NCI-H2107 (cell line): ENCODE data around the gene CCDC134.
"Not testable (repeated sequence)": the region's sequence is repeated elsewhere in the genome, so short reads cannot be mapped to it uniquely, and the experiment has no call there.

Experiments used
- DNase-seq: peaks from one replicate; lab custom pipeline; 2025; lab: John Stamatoyannopoulos, UW

The CCDC134 gene

DNA sequence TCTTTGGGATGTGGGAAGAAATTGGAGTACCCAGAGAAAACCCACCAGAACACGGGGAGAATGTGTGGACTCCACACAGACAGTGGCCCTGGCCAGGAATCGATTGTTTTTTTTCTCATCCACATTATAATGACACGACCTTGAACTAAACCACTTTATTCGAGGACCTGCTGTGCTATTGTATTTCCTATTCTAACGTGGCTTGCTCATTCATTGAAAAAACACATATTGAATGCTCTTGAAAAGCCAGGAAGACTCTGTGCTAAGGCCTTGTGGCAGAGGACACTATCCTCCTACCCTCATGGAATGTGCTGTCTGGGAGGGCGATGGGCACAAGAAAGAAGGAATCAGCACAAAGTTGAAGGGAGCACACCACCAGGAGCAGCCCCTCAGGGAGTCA, 23.3 kb downstream of the CCDC134 start:
- DNase-seq: no peak

DNA sequence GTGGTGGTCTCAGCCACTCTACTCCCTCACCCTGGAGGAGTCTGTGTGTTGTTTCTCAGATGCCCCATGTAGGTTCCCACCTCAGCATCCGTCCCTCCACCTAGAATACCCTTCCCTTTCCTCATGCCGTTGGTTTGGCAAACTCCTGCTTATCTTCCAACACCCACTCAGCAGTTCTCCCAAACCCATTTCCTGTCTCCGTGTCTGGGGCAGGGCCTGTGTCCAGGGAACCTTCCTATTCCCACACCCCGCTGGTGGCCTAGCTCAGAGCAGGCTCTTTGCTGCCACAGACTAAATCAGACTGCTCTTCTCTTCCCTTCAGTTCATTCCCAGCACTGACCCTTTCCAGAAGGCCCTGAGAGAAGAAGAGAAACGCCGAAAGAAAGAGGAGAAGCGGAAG, 24.9 kb downstream of the CCDC134 start:
- no peak for DNase-seq

DNA sequence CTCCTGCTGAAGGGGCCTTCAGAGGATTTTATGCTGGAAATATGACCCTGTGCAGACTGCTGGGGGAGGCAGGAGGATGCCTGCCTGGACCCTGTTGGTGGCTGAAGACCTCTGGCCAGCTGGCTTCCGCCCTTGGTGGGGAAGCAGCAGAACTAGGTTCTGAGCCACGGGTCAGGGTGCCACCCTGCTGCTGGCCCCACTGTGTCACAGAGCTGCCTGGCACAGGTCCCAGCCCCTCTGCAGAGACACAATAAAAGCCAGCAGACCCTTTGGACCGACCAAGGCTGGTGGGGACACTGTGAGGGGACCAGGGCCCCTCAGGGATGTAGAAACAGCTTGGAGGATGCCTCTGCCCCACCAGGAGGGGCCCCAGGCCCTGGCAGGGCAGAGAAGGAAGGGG, 25.5 kb downstream of the CCDC134 start:
- DNase-seq: no peak

DNA sequence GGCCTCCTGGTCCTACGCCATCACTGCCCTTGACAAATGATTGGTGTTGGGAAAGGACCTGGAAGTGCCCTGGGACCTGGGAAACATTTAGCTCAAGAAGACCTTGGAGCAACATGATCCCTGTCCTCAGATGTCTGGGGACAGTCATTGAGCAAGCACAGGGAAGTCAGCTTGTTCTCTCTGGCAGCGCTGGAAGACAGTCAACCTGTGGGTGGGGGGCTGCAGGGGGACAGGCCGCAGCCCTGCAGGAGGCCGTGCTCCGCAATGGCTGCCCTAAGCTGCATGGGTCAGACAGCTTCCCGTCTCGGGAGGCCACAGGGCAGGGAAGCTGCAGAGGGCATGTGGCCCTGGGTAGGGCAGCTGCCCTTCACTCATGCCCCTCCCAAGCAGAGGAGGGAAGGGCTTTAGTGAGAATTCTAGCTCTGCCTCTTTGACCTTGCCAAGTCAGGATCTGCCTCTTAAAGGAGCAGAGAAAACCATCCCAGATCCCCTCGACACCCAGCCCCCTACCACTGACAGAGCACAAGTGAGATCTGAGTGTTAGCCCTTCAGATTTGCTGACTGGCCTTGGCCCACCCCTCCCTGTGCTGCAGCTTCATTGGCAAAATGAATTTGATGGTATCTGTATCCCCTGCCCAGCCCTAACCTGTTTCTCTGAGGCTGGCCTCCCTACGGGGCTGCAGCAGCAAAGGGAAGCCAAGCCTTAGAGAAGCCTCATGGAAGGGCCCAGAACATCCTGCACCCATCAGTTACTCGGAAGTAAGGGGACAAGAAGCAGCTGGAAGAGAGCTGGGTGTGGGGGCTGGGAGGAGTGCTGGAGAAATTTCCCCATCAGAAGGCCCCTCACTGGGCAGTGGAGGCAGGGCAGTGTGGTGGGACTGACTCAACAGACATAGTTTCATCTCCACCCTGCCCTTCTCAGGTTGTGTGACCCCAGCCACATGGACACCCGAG, 26.2 kb downstream of the CCDC134 start:
- no peak for DNase-seq

DNA sequence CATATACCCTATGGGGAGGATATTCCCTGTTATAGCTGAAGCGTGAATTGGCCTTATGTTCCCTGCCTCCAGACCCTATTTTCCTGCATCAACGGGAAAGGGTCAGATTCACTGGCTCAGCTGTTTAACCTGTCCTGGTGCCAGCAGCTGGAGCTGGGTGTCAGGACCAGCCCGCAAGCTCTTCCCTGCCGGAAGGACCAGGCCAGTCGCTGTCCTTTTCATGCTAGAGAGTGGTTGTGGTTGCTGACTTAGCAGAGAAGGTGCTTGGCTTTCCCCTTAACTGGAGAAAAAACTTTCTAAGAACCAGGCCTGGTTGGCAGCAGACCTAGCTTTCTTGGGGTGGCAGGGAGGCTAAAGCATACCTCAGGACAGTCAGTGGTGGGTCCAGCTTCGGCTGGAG, 27.2 kb downstream of the CCDC134 start:
- DNase-seq: no peak

DNA sequence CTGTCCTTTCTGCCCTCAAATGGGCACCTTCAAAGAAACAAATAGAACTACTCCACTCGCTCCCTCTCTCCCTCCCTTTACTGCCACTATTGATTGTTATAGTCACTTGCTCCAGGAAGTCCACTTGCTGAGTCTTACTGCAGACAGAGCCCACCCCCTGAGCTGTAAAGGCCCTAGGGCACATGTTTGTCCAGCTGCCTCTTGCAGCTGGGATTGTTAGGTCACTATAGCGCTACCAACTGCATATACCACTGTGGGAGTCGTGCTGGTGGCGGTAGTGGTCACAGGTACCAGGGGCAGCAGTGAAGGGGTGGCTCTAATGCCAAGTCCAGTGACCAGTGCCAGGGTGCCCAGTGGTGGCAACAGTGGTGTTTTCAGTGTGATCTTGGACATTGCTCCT, 28.0 kb downstream of the CCDC134 start:
- DNase-seq: no peak

DNA sequence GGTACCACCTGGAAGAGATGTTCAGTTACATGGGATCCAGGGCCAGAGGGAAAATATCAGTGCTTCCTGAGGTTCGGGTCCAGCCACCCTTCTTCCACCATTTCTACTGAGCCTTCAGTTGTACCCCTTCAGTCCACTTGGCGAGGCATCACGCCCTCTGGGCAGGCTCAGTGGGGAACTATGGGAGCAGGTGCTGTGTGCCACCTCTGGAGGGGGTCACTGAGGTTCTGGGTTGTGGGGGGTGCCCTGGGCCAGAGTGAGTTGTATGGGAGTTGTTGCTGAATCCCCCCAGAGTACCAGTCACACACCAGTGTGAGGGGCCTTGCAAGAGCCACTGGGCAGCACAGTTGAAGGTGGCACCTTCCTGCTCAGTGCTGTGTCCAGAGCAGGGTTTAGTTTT, 29.7 kb downstream of the CCDC134 start:
- DNase-seq: no peak

DNA sequence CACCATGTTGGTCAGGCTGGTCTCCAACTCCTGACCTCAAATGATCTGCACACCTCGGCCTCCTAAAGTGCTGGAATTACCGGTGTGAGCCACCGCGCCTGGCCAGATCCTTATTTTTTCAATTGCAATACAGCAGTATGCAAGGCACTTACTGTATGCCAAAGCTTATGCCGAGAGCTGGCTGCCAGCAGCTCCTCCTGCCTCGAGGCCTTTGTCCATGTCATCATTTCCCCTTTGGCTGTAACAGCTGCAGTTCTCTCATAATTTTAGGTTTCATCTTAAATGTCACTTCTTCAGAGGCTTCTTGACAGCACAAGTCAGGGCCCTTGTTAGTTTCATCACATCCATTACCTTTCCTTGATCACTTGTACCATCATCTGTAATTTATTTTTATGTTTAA, 30.9 kb downstream of the CCDC134 start:
- DNase-seq: no peak

DNA sequence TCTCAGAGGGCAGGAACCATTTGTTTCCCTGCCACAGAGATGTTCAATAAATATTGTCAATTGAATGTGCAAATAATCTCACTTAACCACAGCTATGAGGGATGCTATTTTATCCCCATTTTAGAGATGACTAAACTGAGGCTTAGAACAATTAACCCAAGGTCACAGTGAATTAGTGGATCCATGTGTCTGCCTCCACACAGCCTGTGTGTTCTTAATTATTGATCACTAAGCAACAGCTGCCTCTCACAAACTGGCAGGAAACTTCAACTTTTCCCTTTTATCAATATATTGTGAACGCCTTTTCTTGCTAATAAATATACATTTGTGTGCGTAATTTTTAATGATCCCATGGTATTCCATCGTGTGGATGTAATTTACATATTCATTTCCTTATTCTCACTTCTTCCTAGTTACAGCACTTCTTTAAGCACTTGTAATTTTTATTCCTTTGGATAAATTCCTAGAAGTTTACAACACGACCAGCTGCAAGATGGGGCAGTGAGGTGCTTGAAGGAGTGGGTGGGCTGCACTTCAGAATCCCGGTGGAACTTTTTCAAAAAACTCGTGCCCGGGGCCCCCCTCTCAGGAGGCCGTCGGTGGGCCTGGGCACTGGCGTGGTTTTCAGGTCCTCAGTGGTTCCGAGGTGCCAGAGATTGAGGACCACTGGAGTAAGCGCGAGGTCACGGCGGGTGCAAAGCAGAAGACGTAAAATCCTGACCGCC, 31.5 kb downstream of the CCDC134 start:
- no peak for DNase-seq

DNA sequence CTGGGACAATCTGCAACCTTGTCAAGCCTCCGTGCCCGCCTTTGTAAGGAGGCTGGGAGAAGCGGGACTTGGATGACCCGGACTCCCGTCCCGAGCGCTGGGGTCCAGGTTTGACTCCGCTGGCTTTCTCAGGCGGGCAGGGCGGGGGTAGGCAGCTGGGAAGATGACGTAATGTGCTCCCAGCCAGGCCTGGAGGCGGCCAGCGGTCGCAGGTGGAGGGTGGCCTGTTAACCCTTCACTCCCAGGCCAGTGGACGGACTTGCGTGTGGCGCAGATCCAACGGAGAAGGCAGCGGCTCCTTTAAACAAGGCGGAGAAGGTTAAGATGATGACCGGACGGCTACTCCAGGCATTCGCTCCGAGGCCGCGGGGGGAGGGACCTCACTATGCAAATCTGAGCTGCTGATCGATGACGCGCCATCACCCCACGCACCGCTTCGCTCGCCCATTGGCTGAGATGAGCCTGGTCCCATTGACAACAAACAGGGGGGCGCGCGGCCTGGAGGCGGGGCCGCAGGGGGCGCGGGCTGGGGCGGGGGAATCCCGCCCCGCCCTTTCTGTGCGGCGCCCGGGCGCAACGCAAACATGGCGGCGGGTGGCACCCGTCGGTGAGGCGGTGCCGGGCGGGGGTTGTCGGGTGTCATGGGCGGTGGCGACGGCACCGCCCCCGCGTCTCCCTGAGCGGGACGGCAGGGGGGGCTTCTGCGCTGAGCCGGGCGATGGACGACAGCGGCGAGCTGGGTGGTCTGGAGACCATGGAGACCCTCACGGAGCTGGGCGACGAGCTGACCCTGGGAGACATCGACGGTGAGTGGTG, 32.3 kb downstream of the CCDC134 start, which contains the start of gene SREBF2:
TSS of gene SREBF2 (plus strand) at position 553 of the 816 bp plus-strand sequence. CDS start at position 719, 166 bp downstream.
- DNase-seq: peak; percentile 93

DNA sequence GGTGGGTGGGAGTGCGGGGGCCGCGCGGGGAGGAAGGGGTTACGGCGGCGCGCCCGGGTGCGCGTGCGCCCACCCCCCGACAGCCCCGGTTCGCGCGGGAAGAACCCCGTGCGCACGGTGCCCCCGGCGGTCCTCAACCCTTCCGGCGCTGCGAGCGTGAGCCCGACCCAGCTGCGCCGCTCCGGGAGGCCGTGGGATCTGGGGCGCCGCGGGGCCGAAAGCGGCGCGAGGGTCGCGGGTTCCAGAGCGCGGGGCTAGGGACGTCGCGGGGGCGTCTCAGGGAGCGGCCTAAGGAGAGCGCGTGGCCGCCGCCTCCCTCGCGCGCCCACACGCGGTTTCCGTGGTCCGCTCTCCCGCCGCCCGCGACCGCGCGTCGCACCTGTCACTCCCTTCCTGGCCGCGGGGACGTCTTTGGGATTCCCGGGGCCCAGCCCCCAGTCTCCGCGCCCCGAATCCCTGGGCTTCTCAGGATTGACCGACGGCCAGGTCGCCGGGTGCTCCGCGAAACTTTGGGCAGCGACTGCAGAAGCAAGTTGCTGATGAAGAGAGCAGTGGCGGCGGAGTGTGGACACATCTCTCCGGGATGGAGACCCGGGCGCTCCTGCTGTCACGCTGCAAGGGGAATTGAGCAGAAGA, 33.0 kb downstream of the CCDC134 start:
- no peak for DNase-seq

DNA sequence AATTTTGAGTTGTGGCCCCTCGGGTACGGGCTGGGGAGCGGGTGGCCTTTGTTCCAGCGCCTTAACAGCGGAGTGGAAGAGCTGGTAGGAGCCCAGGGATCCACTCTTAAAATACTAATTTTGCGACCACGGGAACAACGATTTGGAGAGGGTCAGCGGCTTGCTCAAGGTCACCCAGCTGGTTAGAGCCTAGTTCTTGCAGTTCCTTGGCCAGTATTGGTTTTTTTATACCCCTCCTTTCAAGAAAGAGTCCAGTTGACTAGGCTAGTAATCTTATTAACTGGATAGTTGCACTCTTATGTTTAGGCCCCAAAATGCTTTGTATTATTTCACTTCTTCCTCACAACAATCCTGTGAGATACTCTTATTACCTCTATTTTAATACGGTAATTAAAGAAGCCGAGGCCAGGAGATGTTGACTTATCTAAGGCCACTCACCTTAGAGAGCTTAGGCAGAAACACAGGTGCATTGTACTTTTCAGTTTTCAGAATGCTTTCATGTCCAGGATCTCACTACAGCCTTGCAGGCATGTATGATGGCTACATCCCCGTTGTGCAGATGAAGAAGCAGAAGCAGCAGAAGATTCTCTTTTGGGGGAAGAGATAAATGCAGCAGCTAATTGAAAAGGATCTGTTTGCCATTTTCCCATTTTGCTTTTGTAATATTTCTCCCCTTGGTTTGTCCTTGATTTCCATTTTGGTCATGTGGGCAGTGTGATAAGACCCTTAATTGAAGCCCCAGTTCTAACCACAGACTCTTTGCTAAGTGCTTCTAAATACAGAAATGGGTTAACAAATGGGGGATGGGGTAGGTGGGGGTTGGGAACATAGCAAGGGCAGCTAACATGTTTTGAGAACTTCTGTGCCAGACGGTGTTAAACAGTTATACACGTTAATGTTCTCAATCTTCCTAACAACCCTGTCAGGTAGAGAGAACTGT, 33.8 kb downstream of the CCDC134 start:
- DNase-seq: no peak

DNA sequence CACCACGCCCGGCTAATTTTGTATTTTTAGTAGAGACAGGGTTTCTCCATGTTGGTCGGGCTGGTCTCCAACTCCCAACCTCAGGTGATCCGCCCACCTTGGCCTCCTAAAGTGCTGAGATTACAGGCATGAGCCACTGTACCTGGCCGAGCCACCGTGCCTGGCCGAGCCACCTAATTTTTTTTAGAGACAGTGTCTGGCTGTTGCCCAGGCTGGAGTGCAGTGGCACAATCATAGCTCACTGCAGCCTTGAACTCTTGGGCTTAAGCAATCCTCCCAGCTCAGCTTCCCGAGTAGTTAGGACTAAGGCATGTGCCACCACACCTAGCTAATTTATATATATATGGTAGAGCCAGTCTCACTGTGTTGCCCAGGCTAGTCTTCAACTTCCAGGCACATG, 35.0 kb downstream of the CCDC134 start:
- not testable (repeated sequence) for DNase-seq

DNA sequence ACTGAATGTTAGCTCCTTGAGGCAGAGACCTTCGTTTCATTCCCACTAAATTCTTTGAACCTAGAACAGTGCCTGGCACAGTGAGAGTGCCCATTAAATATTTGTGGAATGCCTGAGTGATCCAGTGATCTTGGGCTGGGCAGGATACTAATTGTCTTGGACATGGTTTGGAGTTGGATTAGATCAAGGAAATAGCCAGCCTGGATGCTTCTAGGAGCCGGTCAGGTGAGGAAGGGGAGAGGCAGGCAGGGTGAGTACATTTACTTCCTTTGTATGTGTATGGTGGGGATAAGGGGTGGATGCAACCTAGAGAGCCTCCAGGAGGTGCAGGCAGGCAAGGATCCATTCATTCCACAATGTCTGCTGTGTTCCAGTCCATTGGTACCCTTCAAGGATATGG, 36.1 kb downstream of the CCDC134 start:
- no peak for DNase-seq

DNA sequence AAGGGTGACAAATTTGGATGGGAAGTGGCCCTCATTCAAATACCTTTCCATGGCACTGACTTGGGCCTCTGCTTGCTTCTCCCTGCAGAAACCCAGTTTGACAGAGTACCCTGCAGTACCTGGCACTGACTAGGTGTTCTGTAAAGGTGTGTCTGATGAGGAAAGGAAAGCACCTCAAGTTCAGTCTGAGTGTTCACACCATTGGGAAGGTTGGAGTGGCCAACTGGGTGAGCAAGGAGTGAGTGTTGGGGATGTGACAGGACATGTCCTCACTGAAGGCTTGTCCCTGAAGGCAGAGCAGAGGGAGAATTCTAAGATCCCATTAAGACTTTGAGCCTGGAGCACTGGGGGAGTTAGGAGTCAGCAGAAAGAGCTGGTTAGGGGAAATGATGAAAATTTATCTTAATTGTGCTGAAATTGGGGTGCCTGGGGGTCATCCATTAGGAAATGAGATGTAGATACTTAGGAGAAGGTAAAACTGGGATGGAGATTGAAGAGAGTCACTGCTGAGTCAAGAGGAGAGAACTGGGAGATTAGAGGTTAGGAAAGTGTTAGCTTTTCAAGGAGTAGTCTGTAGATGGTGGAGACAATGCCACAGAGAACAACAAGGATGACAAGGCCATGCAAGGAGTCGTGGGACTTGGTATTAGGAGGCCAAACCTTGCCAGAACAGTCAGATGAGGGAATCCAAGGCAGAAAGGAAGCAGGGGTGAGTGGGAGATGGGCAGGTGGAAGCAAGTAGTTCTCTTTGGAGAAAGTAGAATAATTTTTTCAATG, 38.6 kb downstream of the CCDC134 start:
- DNase-seq: no peak

DNA sequence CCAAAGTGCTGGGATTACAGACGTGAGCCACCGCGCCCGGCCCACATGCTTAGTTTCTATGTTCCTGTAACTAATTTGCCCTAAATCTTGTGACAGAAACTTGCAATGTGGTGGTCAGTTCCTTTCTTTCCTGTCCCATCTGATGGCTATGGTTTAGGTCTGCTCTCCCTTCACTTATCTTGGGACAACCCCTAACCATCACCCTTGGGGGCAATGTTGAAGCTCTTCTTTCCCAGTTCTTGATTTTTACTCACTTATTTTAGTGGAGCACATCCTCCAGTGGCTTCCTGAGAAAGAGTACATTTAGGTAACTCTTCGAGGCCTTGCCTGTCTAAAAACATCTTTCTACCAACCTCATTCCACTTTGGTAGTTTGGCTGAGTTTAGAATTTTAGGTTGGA, 39.7 kb downstream of the CCDC134 start:
- no peak for DNase-seq

DNA sequence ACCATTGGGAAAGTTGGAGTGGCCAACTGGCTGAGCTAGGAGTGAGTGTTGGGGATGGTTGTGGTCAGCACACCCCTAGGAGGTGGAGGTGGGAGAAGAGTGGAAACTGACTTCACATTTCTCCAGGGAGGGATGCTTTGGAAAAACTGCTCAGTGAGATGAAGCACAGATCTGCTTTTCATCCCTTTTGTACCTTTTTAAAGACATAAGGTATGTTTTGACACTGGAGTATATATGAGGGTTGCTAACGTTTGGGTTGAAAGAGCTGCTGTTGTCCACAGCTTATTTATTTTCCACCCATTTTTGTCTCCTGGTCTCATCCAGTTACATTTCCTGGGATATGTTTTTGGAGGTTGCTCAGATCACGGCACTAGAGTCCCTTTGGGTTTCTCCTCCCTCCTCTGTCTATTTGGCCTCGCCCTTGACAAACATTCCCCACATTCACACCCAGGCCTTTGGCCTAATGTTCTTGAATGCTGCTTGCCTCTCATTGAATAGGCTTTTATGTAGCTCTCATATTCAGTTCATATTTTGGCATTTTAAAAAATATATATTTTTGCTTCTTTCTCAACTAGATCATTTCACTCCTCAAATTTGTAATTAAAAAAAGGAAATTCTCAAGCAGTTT, 40.7 kb downstream of the CCDC134 start:
- DNase-seq: no peak

DNA sequence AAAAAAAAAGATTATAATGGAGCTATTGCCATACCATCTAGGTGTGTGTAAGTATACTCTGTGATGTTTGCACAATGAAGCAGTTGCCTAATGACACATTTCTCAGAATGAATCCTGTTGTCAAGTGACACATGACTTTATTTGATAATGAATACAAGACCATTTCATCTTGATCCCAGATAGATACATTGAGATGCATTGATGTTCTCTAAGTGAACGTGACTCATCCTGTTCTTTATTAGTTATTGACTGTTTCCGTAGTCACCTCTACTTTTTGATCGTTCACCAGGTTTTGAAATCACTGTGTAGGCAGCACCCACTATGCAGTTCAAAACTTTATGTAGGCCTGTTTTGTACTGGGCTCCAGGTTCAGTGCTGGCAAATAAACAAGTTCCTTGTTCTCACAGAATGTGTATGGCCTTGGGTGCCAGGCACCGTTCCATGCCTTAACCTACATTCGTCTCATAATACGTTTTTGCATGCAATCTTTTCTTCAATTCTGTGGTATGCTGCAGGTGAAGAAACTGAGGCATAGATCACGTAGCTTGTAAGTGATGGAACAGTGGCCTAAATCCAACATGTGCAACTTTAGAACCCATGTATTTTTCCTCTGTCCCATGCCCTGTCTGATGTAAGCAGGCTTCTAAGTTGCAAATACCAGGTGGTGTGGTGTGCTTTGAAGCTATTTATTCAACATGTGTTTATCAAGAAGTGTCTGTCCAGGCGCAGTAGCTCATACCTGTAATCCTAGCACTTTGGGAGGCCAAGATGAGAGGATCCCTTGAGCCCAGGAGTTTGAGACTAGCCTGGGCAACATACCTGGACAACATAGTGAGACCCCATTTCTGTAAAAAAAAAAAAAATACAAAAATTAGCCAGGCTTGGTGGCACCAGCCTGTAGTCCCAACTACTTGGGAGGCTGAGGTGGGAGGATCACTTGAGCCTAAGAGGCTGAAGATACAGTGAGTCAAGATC, 42.8 kb downstream of the CCDC134 start:
- DNase-seq: no peak
